Common myeloid progenitor, CD34-positive (primary cell): ENCODE measurements around the gene CD209.
A peak's percentile ranks its signal among the peaks of the same experiment; 100 is the strongest.
"Not testable (repeated sequence)": the region's sequence is repeated elsewhere in the genome, so short reads cannot be mapped to it uniquely, and the experiment has no call there.

Experiments
- CTCF ChIA-PET: fragments of 350-600 bp; sonication (Branson Sonifier 250); formaldehyde crosslinking; loops from one replicate; lab custom pipeline; 2021; ENCODE audit warnings: antibody characterized with exemption; lab: Charles Lee
- POLR2A ChIA-PET: fragments of 350-600 bp; sonication (Branson Sonifier 250); formaldehyde crosslinking; loops from one replicate; lab custom pipeline; 2021; ENCODE audit warnings: antibody characterized with exemption; lab: Charles Lee
- DNase-seq, 3 donors: peaks; one replicate each; pipeline versions ENCODE4 v3.0.0 to v3.0.0-alpha.2; 2013
- H3K27ac ChIP-seq, 2 experiments: 1 replicate in 1 of 2; 2 replicates in 1 of 2; pipeline ENCODE4 v1.7.0; 2013; ENCODE audit warnings: inconsistent platforms in 2 of 2, low read length in 2 of 2, mild to moderate bottlenecking in 2 of 2, low read depth in 1 of 2, moderate library complexity in 1 of 2; ENCODE audit not compliant: severe bottlenecking in 2 of 2, insufficient read depth in 1 of 2, poor library complexity in 1 of 2
- H3K27me3 ChIP-seq, 5 experiments: replicated peaks in 2 of 5; 1 replicate in 3 of 5; 2 replicates in 2 of 5; pipeline versions ENCODE4 v1.6.1 to v1.7.0; 2013; ENCODE audit warnings: low read length in 4 of 5, mild to moderate bottlenecking in 2 of 5, moderate library complexity in 2 of 5, inconsistent platforms in 1 of 5; ENCODE audit not compliant: insufficient read depth in 5 of 5, control insufficient read depth in 4 of 5
- H3K36me3 ChIP-seq, 4 experiments: 1 replicate in 2 of 4; 2 replicates in 2 of 4; pipeline versions ENCODE4 v1.6.1 to v1.7.0; 2013; ENCODE audit warnings: low read length in 3 of 4, control low read depth in 1 of 4, mild to moderate bottlenecking in 1 of 4; ENCODE audit not compliant: control insufficient read depth in 4 of 4, insufficient read depth in 4 of 4
- H3K4me1 ChIP-seq, 4 experiments: 1 replicate in 3 of 4; 2 replicates in 1 of 4; pipeline versions ENCODE4 v1.6.1 to v1.7.1; 2013; ENCODE audit warnings: low read length in 3 of 4, mild to moderate bottlenecking in 3 of 4, control low read depth in 1 of 4, inconsistent platforms in 1 of 4, moderate library complexity in 1 of 4; ENCODE audit not compliant: control insufficient read depth in 4 of 4, insufficient read depth in 4 of 4; ENCODE audit errors: control extremely low read depth in 1 of 4
- H3K4me3 ChIP-seq, 7 experiments: 1 replicate in 4 of 7; 2 replicates in 3 of 7; pipeline versions ENCODE4 v1.5.1 to v1.7.0; 2013; ENCODE audit warnings: mild to moderate bottlenecking in 7 of 7, low read length in 6 of 7, moderate library complexity in 6 of 7, inconsistent platforms in 2 of 7, low read depth in 2 of 7, control low read depth in 1 of 7; ENCODE audit not compliant: insufficient read depth in 4 of 7, control insufficient read depth in 1 of 7; ENCODE audit errors: extremely low read depth in 1 of 7
- H3K9me3 ChIP-seq, 5 experiments: 1 replicate in 4 of 5; 2 replicates in 1 of 5; pipeline versions ENCODE4 v1.6.1 to v1.7.1; 2013; ENCODE audit warnings: low read length in 4 of 5, mild to moderate bottlenecking in 2 of 5, inconsistent platforms in 1 of 5, low read depth in 1 of 5, moderate library complexity in 1 of 5; ENCODE audit not compliant: control insufficient read depth in 4 of 5, insufficient read depth in 2 of 5; ENCODE audit errors: control extremely low read depth in 1 of 5
- WGBS: methylation state at CpG from one replicate; pipeline ENCODE4 v1.1.5; 2013; ENCODE audit not compliant: insufficient coverage; 5-methylcytosine and 5-hydroxymethylcytosine counted together

Gene CD209

GRCh38 chr19:7748171-7748570 lies 837 bp upstream of the CD209 start:
- Histone ChIP-seq H3K27ac (no peak overlapping the region), H3K4me1 (no peaks in the 10 kb centered on the region), H3K36me3 (no peaks in the 10 kb centered on the region), H3K4me3 (no peak overlapping the region), H3K9me3 (no peaks in the 10 kb centered on the region), H3K27me3 (peaks cover 0 to 2% (median 0%) of the 10 kb centered on the region in 5 experiments)
- no CpG with 5 or more reads among the region's 2 CpGs for WGBS
- CTCF ChIA-PET: interaction anchor here (0.9 to 1.9 kb wide), 3 partner anchors 13 to 53 kb away, joined by 3 to 7 read pairs (median 4); partner anchors contain the start of gene CLEC4M
- POLR2A ChIA-PET: no interaction called here
- DNase-seq: no peak

GRCh38 chr19:7746306-7746705 lies 1.0 kb downstream of the CD209 start:
- CTCF ChIA-PET, H3K27me3 ChIP-seq, H3K4me1 ChIP-seq, DNase-seq, H3K36me3 ChIP-seq, H3K4me3 ChIP-seq, H3K9me3 ChIP-seq, H3K27ac ChIP-seq, POLR2A ChIA-PET: not testable (repeated sequence)
- WGBS: 94% methylated on average over 3 of the region's 4 CpGs

- CTCF ChIA-PET: interaction anchor here (0.7 kb wide), 1 partner anchor 64 kb away, joined by 3 read pairs; the partner anchor contains the start of gene TRAPPC5
- POLR2A ChIA-PET: interaction anchor here (0.6 kb wide), 1 partner anchor 34 kb away, joined by 6 read pairs; no protein-coding TSS in a partner anchor
- Histone ChIP-seq H3K4me3 (no peak overlapping the region), H3K9me3 (no peaks in the 10 kb centered on the region), H3K4me1 (no peaks in the 10 kb centered on the region), H3K36me3 (no peaks in the 10 kb centered on the region), H3K27me3 (peaks cover 0 to 5% (median 2%) of the 10 kb centered on the region in 5 experiments), H3K27ac (no peak overlapping the region)
- 89% methylated on average over 11 of the region's 12 CpGs for WGBS
- no peak for DNase-seq
These were observed 2.3 kb downstream of the CD209 start for GRCh38 chr19:7744871-7745650.

GRCh38 chr19:7744199-7744786 lies 3.0 kb downstream of the CD209 start:
- 88% methylated on average over 5 of the region's 5 CpGs for WGBS
- CTCF ChIA-PET: interaction anchor here (0.7 to 1.1 kb wide), 2 partner anchors 63 to 64 kb away, joined by 3 to 4 read pairs; partner anchors contain the start of gene TRAPPC5

GRCh38 chr19:7743425-7743841 lies 3.9 kb downstream of the CD209 start:
- POLR2A ChIA-PET: no interaction called here
- Histone ChIP-seq H3K4me3 (no peak overlapping the region), H3K9me3 (no peaks in the 10 kb centered on the region), H3K36me3 (no peaks in the 10 kb centered on the region), H3K4me1 (no peaks in the 10 kb centered on the region), H3K27me3 (peaks cover 0 to 11% (median 2%) of the 10 kb centered on the region in 5 experiments), H3K27ac (no peak overlapping the region)
- CTCF ChIA-PET: interaction anchor here (1.1 kb wide), 1 partner anchor 63 kb away, joined by 4 read pairs; the partner anchor contains the start of gene TRAPPC5
- WGBS: 86% methylated on average over 2 of the region's 2 CpGs
- no peak for DNase-seq

More at GRCh38 chr19:7744199-7744786, 3.0 kb downstream of the CD209 start:
- POLR2A ChIA-PET: no interaction called here
- H3K36me3 ChIP-seq: no peaks in the 10 kb centered on the region
- H3K9me3 ChIP-seq: no peaks in the 10 kb centered on the region
- H3K4me1 ChIP-seq: no peaks in the 10 kb centered on the region
- no peak for DNase-seq
- H3K4me3 ChIP-seq: no peak overlapping the region
- H3K27me3 ChIP-seq: peaks cover 0 to 9% (median 2%) of the 10 kb centered on the region in 5 experiments
- H3K27ac ChIP-seq: no peak overlapping the region

- 85% methylated on average over 11 of the region's 11 CpGs for WGBS
- POLR2A ChIA-PET: no interaction called here
These were observed 4.3 kb downstream of the CD209 start for GRCh38 chr19:7742991-7743390.

GRCh38 chr19:7742575-7742974 lies 4.8 kb downstream of the CD209 start:
- H3K36me3 ChIP-seq: no peaks in the 10 kb centered on the region
- WGBS: no CpG with 5 or more reads among the region's 2 CpGs
- H3K4me1 ChIP-seq: no peaks in the 10 kb centered on the region
- peaks cover 0 to 11% (median 2%) of the 10 kb centered on the region in 5 experiments for H3K27me3 ChIP-seq
- no peaks in the 10 kb centered on the region for H3K9me3 ChIP-seq
- peak in 1 of 3 donors; percentile 22 for DNase-seq
- H3K27ac ChIP-seq: no peak overlapping the region
- ChIA-PET POLR2A (no interaction called here), CTCF (no interaction called here)
- no peak overlapping the region for H3K4me3 ChIP-seq

More at GRCh38 chr19:7742991-7743390, 4.3 kb downstream of the CD209 start:
- Histone ChIP-seq H3K9me3 (no peaks in the 10 kb centered on the region), H3K4me3 (no peak overlapping the region), H3K27me3 (peaks cover 0 to 11% (median 2%) of the 10 kb centered on the region in 5 experiments), H3K4me1 (no peaks in the 10 kb centered on the region), H3K36me3 (no peaks in the 10 kb centered on the region), H3K27ac (no peak overlapping the region)
- CTCF ChIA-PET: interaction anchor here (1.1 kb wide), 1 partner anchor 62 kb away, joined by 4 read pairs; the partner anchor contains the start of gene TRAPPC5
- no peak for DNase-seq
